Brain pericyte (primary cell): ENCODE results near the gene PKD2L1.

Source experiments
- DNase-seq: peaks from one replicate; pipeline ENCODE4 v3.0.0-alpha.2; 2012; ENCODE audit warnings: low read depth, low spot score

PKD2L1 gene

DNA sequence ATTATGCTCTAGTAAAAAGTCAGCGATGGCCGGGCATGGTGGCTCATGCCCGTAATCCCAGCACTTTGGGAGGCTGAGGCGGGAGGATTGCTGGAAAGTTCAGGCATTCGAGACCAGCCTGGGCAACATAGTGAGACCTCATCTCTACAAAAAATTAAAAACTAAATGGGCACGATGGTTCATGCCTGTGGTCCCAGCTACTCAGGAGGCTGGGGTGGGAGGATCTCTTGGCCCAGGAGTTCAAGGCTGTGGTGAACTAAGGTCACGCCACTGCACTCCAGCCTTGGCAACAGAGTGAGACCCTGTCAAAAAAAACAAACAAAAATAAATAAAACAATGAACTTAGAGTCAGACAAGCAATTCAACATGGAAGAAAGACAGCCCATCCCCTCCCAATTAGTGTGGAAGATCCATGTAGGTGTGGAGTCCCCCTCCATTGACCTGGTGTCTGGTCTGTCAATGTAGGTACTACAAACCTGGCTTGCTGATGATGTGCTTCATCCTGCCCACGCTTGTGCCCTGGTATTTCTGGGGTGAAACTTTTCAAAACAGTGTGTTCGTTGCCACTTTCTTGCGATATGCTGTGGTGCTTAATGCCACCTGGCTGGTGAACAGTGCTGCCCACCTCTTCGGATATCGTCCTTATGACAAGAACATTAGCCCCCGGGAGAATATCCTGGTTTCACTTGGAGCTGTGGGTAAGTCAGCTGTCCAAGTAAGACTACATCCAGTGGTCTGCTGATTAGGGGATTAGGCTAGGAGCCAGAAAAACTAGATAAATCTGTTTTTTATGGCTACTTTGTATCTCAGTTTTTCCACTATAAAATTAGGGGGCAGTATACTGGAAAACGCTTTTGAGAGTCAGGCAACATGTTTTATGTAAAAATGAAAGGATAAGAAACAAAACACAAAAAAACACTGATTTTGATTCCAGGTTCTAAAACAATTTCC lies 26.3 kb upstream of the PKD2L1 start:
- no peak for DNase-seq

DNA sequence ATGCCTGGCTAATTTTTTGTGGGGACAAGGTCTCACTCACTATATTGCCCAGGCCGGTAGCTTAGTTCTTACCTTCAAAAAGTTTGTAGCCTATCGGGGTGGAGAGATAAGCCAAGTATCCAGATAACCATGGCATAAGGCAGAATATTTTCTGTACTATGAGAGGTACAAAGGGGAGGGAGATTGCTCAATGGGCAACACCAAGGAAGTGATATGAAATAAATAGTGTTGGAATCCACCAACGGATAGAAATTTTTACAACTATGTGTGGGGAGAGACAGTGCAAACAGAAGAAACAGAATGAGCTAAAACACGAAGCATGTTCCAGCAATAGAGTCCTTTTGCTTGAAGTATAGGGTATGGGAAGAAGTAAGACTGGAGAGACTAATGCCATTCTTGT lies 25.1 kb upstream of the PKD2L1 start:
- DNase-seq: no peak

GRCh38 chr10:100353770-100354485 lies 23.9 kb upstream of the PKD2L1 start:
- DNase-seq: no peak

DNA sequence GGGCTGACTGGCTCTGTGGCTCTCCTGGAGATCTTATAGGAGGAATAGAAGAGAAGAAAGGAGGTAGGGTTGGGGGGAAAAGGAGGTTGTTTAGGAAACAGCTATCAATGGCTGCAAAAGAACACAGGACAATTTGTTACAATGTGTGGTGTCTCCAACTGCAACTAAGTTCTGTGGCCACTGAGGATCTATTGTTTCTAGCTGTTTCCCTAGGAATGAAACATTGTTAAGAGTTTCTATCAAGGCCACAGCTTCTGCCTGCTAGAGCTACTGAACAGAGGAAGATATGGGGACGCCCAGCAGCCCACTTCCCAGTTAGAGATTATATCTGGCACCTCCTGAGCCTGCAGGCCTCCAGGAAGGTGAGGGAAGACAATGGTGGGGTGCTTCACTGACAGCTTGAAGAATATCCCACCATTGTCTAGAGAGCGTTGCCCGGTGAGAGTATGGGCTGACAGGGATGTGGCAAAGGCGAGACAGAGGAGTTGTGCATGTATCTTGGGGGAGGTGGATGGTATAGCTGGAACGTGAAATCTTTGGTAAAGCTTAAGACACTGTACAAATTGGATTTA lies 21.0 kb upstream of the PKD2L1 start:
- DNase-seq: no peak

DNA sequence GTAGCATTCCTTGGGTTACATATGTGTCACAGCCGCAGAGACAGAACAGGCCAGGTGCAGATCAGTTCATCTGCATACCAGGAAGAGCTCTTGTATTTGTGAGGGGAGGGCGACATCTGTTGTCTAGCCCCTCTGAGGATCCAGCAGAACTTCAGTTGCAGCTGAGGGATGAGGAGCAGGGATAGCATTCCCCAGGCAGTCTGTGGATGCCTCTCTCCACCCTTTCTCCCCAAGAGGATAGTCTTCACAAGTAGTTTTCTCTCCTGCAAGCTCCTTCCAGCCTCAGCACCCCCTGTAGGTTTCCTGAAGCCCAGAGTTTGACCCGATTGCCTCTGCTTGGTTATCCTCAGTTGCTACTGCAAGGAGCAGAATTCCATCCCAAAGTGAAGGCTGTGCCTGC lies 19.6 kb upstream of the PKD2L1 start:
- DNase-seq: no peak

DNA sequence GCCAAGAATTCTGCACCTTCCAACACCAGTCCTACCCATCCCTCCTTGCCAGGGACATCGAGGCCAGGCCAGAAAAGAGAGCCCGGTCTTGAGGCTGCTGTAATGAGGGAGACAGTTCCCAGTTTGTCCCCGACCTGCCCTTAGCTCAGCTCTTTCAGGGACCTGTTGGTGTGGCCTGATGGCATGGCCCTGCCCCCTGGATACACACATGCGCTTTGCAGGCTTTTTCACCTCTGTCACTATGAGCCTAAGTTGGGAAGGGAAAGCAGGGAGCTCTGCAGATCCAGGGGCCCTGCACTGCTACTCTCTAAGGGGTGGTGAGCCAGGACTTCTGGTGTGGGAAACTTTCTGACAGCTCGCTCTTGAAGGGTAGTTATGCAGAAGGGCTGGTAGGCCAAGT lies 19.1 kb upstream of the PKD2L1 start:
- DNase-seq: no peak

- no peak for DNase-seq
Observed at GRCh38 chr10:100348389-100348927, 18.4 kb upstream of the PKD2L1 start.

DNA sequence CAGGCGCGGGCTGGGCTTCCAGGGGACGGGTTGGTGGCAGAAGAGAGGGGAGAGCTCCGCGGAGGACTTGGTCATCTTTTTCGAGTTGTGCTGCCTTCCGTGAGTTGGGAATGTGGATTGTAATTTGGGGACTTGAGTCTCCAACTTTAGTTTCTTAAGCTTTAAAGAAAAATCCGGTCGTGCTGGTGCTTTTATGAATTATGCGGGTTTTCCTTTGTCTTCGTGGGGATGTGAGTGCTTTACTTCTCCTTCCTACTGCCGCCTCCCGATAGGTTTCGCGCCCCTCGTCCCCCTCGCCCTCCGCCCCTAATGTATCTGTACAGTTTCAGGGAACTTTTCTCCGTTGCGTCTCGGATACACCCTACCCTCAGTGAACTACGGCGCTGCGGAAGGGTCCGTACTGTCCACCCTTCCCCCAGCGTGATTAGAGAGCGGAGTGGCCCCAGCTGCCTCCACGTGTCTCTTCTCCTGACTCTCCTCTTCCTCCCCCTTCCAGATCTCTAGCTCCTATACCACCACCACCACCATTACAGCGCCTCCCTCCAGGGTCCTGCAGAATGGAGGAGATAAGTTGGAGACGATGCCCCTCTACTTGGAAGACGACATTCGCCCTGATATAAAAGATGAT lies 17.7 kb upstream of the PKD2L1 start:
- DNase-seq: no peak

- DNase-seq: peak; percentile 81
Observed at GRCh38 chr10:100346765-100347567, 16.9 kb upstream of the PKD2L1 start, which contains the start of gene SCD. SCD (plus strand) TSS chr10:100347233; CDS start chr10:100347505, 272 bp downstream.

- DNase-seq: no peak
Observed at GRCh38 chr10:100346351-100346764, 16.3 kb upstream of the PKD2L1 start.

- no peak for DNase-seq
Observed at GRCh38 chr10:100345570-100346330, 15.7 kb upstream of the PKD2L1 start.

- DNase-seq: no peak
Observed at GRCh38 chr10:100344241-100344788, 14.3 kb upstream of the PKD2L1 start.

- no peak for DNase-seq
Observed at GRCh38 chr10:100342627-100342972, 12.6 kb upstream of the PKD2L1 start.

DNA sequence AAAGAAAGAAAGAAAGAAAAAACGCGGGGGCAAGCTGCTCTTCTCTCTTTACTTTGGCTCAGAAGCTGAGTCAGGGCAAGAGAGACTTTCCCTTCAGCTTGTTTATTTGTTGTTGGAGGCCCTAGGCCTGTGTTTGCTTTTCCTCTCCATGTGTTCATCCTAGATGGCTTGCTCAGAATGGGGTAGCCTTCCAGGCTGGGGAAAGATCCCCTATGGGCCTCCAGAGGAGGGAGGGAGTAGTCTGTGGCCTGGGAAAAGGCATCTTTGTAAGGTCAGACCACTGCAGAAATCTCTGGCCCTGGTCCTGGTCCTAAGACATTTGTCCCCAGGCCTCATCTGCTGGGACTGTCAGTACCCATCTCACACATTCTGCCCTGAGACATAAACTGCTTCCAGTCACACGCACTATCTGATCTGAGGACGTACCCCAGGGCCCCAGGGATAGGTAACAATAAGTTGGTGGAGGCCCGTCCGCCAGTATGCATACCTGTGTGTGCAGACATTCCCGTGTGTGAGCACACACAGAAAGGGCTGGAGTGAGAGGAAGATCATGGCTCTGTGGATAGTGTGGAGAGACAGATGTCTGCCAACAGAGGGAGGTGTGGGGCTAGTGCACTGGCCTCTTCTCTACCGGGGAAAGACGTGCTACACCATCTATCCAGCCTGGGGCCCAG lies 12.1 kb upstream of the PKD2L1 start:
- peak; percentile 70 for DNase-seq

DNA sequence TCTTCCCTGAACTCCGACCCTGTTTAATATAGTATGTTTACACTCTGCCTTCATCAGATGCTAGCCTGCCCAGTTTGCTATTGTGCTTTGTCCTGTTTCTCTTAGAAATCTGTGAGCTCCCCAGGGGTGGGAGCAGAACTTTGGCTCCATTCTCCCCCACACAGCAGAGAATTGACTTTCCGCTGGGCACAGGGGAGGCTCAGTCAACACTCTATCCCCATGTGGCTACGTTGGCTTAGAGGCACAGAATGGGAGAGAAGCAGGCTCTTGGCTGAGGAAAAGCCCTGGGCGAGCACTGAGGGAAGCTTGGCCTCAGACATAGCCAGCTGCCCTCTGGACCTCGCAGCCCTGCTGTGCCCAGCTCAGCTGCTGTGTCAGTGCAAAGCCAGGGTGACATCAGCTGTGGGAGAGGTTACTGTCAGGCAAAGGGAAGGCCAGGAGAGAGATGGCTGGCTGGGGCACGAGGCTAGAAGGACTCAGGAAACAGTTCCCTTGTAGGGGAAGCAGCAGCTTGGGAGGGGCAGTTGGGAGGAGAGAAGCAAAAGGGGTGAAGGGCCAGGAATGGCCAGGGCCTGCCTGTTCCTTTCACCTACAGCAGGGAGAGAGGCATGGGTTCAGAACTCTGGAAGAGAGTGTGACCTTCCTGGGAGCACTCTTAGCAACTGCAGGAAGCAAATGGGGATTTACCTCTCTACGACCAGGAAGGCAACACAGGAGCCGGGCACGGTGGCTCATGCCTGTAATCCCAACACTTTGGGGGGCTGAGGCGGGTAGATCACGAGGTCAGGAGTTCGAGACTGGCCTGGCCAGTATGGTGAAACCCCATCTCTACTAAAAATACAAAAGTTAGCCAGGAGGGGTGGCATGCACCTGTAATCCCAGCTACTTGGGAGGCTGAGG lies 11.2 kb upstream of the PKD2L1 start:
- DNase-seq: peak; percentile 91

- DNase-seq: no peak
Observed at GRCh38 chr10:100339236-100339635, 9.2 kb upstream of the PKD2L1 start.

GRCh38 chr10:100338434-100339036 lies 8.5 kb upstream of the PKD2L1 start:
- DNase-seq: no peak

DNA sequence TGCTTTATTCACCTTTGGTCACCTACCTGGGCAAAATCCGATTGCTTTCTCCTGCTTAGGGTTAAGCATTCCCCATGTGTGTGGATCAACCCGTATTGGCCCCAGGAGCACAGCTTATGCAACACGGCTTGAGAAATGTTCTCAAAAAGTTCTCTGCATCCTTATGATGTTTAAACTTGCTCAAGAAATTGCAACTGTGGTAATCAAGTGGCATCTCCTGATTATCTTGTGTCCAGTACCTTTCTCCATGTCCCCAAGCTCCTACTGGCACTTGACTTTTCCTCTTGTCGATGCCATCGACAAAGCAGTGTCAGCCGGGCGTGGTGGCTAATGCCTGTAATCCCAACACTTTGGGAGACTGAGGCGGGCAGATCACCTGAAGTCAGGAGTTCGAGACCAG lies 4.7 kb upstream of the PKD2L1 start:
- DNase-seq: no peak
